Occipital lobe (tissue), 2 donors: ENCODE results near the gene METRN. TPM values are rescaled to one million over a fixed set of nuclear protein-coding genes. Genes with fewer than 3 reads are reported as not detected.
A peak's percentile ranks its signal among the peaks of the same experiment; 100 is the strongest.

Experiments
- DNase-seq: peaks from one replicate; lab custom pipeline; 2025; lab: John Stamatoyannopoulos, UW
- total RNA-seq: library from RNA; depleted of rRNA; stranded (reverse); fragments of >200 nt; gene quantifications from one replicate; pipeline ENCODE4 v1.2.3, GENCODE V29; 2014

Gene METRN
- total RNA-seq, 1 donor from 2014 or later, result 16.7 TPM

- no peak for DNase-seq
These were observed 8.8 kb downstream of the METRN start for GRCh38 chr16:723695-724094.

GRCh38 chr16:724188-725040 lies 9.5 kb downstream of the METRN start:
- DNase-seq, result no peak

GRCh38 chr16:725041-725376 lies 10.1 kb downstream of the METRN start:
- DNase-seq, result no peak

GRCh38 chr16:725463-726187 lies 10.7 kb downstream of the METRN start:
- DNase-seq, result no peak

GRCh38 chr16:726188-726437 lies 11.2 kb downstream of the METRN start:
- DNase-seq, result no peak

GRCh38 chr16:726438-727290 lies 11.7 kb downstream of the METRN start, which contains the start of the genes CCDC78 and HAGHL:
CCDC78 (minus strand) TSS chr16:726443; CDS start chr16:726367, 76 bp downstream.
HAGHL (plus strand) TSS chr16:727106; CDS start chr16:727510, 404 bp downstream.
- peak; percentile 62 for DNase-seq

- no peak for DNase-seq
These were observed 12.5 kb downstream of the METRN start for GRCh38 chr16:727291-727977.

GRCh38 chr16:728131-728889 lies 13.4 kb downstream of the METRN start:
- DNase-seq, result peak; percentile 53

- no peak for DNase-seq
These were observed 14.2 kb downstream of the METRN start for GRCh38 chr16:728890-729744.

- no peak for DNase-seq
These were observed 15.1 kb downstream of the METRN start for GRCh38 chr16:729768-730665.

- DNase-seq, result no peak
These were observed 16.0 kb downstream of the METRN start for GRCh38 chr16:730666-731509.

- no peak for DNase-seq
These were observed 17.4 kb downstream of the METRN start for GRCh38 chr16:732332-732731.

GRCh38 chr16:732936-733335 lies 18.0 kb downstream of the METRN start:
- no peak for DNase-seq

GRCh38 chr16:733382-734207 lies 18.7 kb downstream of the METRN start:
- no peak for DNase-seq

- DNase-seq, result no peak
These were observed 19.5 kb downstream of the METRN start for GRCh38 chr16:734208-734980.
